ENCODE measurements around the gene ASAP2.
"Not testable (repeated sequence)": the region's sequence is repeated elsewhere in the genome, so short reads cannot be mapped to it uniquely, and the experiment has no call there.

GRCh38 chr2:9267286-9267685 is 60.7 kb downstream of the ASAP2 start:
- TF ChIP-seq CTCF (IDR thresholded peaks at IDR 0.05; ENCODE audit: poor library complexity, severe bottlenecking); TAF1 (IDR thresholded peaks at IDR 0.05; ENCODE audit: low read depth); RAD21 (conservative IDR thresholded peaks at IDR 0.05); SMC3 (conservative IDR thresholded peaks at IDR 0.05; ENCODE audit: poor library complexity); POLR2AphosphoS5 (IDR thresholded peaks at IDR 0.05); EZH2 (IDR thresholded peaks at IDR 0.05; ENCODE audit: borderline replicate concordance, insufficient read depth, low read length, poor library complexity, severe bottlenecking); EP300 (conservative IDR thresholded peaks at IDR 0.05; ENCODE audit: poor library complexity, severe bottlenecking); MXI1 (conservative IDR thresholded peaks at IDR 0.05; ENCODE audit: poor library complexity, severe bottlenecking); REST (IDR thresholded peaks at IDR 0.05; ENCODE audit: borderline replicate concordance): not testable (repeated sequence)
